HG03175 (cell line): ENCODE data around the gene GGT1.
"Not testable (repeated sequence)": the region's sequence is repeated elsewhere in the genome, so short reads cannot be mapped to it uniquely, and the experiment has no call there.

Experiments used
- ATAC-seq: cut with Tn5 transposase; IDR thresholded peaks from one replicate; pipeline ENCODE4 v1.9.1; 2021; ENCODE audit warnings: mild to moderate bottlenecking, moderate library complexity; ENCODE audit not compliant: unreplicated experiment

The GGT1 gene

DNA sequence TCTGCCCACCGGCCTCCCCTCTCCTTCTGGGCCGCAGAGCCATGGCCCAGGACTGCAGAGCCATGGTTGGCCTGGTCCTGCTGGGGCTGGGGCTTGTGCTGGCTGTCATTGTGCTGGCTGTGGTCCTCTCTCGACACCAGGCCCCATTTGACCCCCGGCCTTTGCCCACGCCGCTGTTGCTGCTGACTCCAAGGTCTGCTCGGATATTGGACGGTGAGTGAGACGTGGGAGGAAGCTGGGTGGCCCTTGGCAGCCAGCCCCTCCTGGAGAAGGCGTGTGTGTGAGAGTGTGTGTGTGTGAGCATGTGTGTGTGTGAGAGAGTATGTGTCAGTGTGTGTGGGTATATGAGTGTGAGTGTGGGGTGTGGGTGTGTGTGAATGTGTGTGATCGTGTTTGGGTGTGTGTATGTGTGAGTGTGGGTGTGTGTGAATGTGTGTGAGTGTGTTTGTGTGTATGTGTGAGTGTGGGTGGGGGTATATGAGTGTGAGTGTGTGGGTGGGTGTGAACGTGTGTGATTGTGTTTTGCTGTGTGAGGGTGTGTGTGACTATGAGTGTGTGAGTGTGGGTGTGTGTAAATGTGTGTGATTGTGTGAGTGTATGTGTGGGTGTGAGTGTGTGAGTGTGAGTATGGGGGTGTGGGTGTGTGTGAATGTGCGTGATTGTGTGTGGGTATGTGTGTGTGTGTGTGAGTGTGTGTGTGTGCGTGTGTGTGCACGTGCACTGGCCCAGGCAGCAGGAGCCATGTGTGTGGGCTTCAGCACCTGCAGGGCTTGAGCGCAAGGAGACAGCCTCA is 30.4 kb downstream of the GGT1 start:
- not testable (repeated sequence) for ATAC-seq

- not testable (repeated sequence) for ATAC-seq
These were observed 31.9 kb downstream of the GGT1 start for GRCh38 chr22:24634776-24635389.

- ATAC-seq = not testable (repeated sequence)
These were observed 33.5 kb downstream of the GGT1 start for GRCh38 chr22:24636513-24636912.

DNA sequence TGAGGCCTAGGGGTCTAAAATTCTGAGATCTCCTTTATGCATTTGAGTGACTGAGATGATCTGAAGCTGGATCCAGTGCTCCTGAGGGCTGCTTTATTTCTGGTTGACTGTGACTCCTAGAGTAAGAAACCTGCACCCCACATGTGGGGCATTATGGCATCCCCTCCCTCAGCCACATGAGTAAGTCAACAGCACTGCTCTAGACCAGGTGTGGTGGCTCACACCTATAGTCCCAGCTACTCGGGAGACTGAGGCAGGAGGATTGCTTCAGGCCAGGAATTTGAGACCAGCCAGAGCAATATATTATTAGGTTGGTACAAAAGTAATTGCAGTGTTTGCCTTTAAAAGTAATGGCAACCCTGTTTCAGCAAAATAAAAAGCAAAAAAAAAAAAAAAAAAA is 39.3 kb downstream of the GGT1 start:
- not testable (repeated sequence) for ATAC-seq

GRCh38 chr22:24644409-24644808 is 41.4 kb downstream of the GGT1 start:
- not testable (repeated sequence) for ATAC-seq

GRCh38 chr22:24645408-24646399 is 42.7 kb downstream of the GGT1 start:
- not testable (repeated sequence) for ATAC-seq

GRCh38 chr22:24646756-24647155 is 43.8 kb downstream of the GGT1 start:
- ATAC-seq = not testable (repeated sequence)

GRCh38 chr22:24649371-24649770 is 46.4 kb downstream of the GGT1 start:
- ATAC-seq = not testable (repeated sequence)

- ATAC-seq = not testable (repeated sequence)
These were observed 47.9 kb downstream of the GGT1 start for GRCh38 chr22:24650884-24651283.

- not testable (repeated sequence) for ATAC-seq
These were observed 62.4 kb downstream of the GGT1 start for GRCh38 chr22:24665395-24665794.

GRCh38 chr22:24667904-24668303 is 64.9 kb downstream of the GGT1 start:
- ATAC-seq = not testable (repeated sequence)

DNA sequence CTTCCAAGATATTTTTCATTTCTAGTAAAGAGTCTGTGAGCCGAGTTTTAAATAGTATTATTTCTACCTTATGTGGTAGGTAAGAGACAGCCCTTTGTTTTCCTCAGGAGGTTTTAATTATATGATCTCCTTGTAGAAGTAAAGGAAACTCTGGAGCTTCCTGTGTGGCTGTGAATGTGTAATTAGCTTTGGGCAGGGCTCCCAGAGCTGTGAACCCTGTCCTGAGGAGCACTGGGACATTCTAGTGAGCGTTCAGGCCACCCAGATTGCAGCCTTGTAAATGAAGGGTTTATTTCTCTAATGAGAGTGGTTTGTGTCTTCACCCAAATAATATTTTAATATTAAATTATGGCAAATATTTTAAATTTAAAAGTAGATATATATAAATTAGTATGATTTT is 69.5 kb downstream of the GGT1 start:
- not testable (repeated sequence) for ATAC-seq
